ENCODE data around the gene PRKCA.
"Not testable (repeated sequence)": the region's sequence is repeated elsewhere in the genome, so short reads cannot be mapped to it uniquely, and the experiment has no call there.

Gene PRKCA

DNA sequence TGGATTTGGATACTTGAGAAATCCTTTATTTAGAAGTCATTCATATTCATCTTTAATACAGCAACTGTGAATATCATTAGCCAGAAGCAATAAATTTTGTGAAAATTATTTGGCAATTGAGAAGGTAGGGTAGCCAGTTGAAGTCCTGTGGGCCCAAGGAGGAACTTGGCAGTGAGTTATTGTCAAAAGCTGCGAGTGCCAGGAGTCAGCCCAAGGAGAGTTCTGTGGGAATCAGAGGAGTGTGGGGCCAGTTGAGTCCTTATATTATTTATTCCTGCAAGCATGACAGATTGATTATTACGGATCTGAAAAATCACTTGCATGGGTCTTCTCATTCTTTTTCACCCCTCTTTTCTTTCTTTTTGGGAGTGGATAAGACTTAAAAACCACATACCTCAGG is 38.3 kb downstream of the PRKCA start:
- TF ChIP-seq, protein P1, sequence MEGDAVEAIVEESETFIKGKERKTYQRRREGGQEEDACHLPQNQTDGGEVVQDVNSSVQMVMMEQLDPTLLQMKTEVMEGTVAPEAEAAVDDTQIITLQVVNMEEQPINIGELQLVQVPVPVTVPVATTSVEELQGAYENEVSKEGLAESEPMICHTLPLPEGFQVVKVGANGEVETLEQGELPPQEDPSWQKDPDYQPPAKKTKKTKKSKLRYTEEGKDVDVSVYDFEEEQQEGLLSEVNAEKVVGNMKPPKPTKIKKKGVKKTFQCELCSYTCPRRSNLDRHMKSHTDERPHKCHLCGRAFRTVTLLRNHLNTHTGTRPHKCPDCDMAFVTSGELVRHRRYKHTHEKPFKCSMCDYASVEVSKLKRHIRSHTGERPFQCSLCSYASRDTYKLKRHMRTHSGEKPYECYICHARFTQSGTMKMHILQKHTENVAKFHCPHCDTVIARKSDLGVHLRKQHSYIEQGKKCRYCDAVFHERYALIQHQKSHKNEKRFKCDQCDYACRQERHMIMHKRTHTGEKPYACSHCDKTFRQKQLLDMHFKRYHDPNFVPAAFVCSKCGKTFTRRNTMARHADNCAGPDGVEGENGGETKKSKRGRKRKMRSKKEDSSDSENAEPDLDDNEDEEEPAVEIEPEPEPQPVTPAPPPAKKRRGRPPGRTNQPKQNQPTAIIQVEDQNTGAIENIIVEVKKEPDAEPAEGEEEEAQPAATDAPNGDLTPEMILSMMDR (conservative IDR thresholded peaks at IDR 0.05; ENCODE audit: low read depth), result no peak
- no peak for DNase-seq (ENCODE audit: low spot score)
- CTCF ChIA-PET, result no interaction called here
- H3K27ac ChIP-seq, result no peak overlapping the region
- POLR2A ChIA-PET (ENCODE audit: low non-redundant PET), result no interaction called here

DNA sequence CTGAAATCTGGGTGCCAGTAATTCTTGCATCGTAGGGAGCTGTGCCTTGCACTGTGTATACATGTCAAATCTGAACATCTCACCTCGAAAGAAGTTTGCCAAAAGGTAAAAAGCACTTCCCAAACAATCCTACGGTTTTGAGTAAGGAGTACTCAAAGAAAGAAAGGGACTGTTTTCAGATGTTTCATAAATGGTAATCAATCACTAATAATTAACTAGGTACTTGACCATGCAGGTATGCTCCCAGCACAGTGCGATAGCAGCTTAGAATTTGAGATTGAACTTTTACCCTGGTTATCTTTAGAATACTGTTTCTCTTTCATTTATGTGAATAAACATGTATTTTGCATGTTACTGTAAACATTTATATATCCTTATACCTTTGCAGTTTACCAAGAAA is 39.0 kb downstream of the PRKCA start:
- ChIA-PET CTCF (no interaction called here), POLR2A (ENCODE audit: low non-redundant PET) (no interaction called here)
- TF ChIP-seq, protein P1 (conservative IDR thresholded peaks at IDR 0.05; ENCODE audit: low read depth), result no peak
- H3K27ac ChIP-seq, result no peak overlapping the region
- DNase-seq (ENCODE audit: low spot score), result no peak

DNA sequence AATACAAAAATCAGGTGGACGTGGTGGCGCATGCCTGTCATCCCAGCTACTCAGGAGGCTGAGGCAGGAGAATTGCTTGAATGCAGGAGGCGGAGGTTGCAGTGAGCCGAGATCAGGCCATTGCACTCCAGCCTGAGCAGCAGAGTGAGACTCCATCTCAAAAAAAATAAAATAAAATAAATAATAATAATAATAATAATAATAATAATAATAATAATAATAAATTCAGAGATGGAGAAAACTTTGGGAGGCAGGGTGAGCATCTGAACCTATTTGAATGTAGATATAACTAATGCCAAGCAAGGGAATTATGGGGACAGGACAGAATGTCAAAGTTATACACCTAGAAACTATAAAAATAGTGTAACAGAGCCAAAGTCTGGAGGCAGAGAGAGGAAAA is 39.9 kb downstream of the PRKCA start:
- DNase-seq (ENCODE audit: low spot score); H3K27ac ChIP-seq; POLR2A ChIA-PET (ENCODE audit: low non-redundant PET); CTCF ChIA-PET: not testable (repeated sequence)

DNA sequence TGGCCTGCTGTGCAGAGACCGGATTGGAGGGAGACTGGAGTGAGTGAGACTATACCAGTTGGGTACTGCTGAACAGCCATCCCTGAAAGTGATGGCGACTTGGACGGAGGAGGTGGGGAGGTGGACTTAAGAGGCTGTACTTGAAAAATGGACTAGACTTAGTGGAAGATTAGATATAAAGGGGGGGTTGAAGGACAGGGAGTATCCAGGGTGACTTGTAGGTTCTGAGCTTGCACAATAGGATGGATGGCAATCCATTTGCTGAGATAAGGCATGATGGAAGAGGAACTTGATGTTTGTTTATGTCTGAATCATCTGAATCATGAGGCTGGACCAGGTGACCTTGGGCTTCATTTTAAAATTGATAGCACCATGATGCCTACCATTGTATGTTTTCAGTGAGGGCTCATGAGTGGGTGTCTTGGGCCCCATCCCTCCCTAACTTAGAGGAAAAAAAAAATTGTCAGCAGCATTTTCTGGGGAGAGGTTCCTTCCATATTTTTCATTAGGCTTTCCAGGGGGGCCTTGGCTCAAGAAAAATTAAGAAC is 41.2 kb downstream of the PRKCA start:
- no peak overlapping the region for H3K27ac ChIP-seq
- CTCF ChIA-PET, result interaction anchor here (0.6 to 0.7 kb wide), 2 partner anchors 54 to 326 kb away, joined by 3 read pairs; no protein-coding TSS in a partner anchor

DNA sequence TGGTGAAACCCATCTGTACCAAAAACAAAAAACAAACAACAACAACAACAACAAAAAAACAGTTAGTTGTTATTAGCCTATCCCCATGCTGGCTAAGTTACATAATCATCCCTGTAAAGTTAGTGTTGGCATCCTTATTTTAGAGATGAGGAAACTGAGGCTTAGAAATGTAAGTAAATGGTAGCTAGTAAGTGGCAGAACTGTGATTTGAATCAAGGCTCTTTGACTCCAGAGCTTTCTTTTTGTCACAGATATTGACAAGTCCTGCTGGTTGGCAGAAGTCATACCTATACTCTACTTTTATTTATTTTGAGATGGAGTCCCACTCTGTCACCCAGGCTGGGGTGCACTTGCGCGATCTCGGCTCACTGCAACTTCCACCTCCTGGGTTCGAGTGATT is 42.1 kb downstream of the PRKCA start:
- POLR2A ChIA-PET (ENCODE audit: low non-redundant PET), result no interaction called here
- DNase-seq (ENCODE audit: low spot score), result no peak
- CTCF ChIA-PET, result interaction anchor here (0.7 kb wide), 1 partner anchor 325 kb away, joined by 3 read pairs; no protein-coding TSS in a partner anchor
- TF ChIP-seq, protein P1 (conservative IDR thresholded peaks at IDR 0.05; ENCODE audit: low read depth), result no peak
- H3K27ac ChIP-seq, result no peak overlapping the region

More for the DNA sequence above, 41.2 kb downstream of the PRKCA start:
- POLR2A ChIA-PET (ENCODE audit: low non-redundant PET), result no interaction called here
- TF ChIP-seq, protein P1 (conservative IDR thresholded peaks at IDR 0.05; ENCODE audit: low read depth), result no peak
- DNase-seq (ENCODE audit: low spot score), result no peak

DNA sequence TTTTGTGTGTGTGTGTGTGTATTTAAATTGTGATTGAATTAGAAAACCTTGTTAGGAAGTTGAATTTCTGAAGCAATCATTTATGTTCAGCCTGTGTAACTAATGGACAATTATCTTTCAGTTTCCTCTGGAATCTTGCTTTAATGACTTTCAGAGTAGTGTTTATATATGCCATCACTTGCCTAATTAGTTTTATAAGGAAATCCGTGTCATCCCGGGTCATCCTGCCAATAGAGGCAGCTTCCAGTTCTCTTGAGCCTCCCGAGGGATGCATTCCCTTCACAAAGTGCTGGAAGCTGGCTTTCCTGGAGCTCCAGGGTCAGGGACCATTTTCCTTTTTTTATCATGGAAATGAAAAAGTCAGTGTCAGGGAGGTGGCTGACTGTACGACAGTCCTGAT is 42.9 kb downstream of the PRKCA start:
- no peak for DNase-seq (ENCODE audit: low spot score)
- CTCF ChIA-PET, result no interaction called here
- POLR2A ChIA-PET (ENCODE audit: low non-redundant PET), result no interaction called here
- TF ChIP-seq, protein P1 (conservative IDR thresholded peaks at IDR 0.05; ENCODE audit: low read depth), result no peak
- H3K27ac ChIP-seq, result no peak overlapping the region

DNA sequence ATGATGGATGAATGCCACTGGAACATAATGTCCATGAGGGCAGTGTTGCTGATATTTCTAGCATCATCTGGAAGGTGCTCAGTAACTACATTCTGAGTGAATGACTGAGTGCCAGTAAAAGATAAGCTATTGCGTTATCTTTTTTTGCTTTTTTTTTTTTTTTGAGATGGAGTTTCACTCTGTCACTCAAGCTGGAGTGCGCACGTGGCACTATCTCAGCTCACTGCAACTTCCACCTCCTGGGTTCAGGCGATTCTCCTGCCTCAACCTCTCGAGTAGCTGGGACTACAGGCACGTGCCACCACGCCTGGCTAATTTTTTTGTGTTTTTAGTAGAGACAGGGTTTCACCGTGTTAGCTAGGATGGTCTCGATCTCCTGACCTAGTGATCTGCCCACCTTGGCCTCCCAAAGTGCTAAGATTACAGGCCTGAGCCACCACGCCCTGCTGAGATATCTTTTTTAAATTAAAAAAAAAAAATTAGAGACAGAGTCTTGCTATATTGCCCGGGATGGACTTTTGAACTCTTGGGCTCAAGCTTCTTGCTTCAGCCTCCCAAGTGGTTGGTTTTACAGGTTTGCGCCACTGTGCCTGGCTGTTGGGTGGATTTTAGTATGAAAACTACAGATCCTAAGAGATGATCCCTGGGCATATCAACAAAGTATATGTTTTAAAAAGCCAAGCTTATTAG is 43.7 kb downstream of the PRKCA start:
- H3K27ac ChIP-seq; POLR2A ChIA-PET (ENCODE audit: low non-redundant PET); CTCF ChIA-PET; DNase-seq (ENCODE audit: low spot score): not testable (repeated sequence)
